Mesendoderm (in vitro differentiated cells): ENCODE measurements around the gene PRAMEF6. TPM values are rescaled to one million over a fixed set of nuclear protein-coding genes. Genes with fewer than 3 reads are reported as not detected.
"Not testable (repeated sequence)": the region's sequence is repeated elsewhere in the genome, so short reads cannot be mapped to it uniquely, and the experiment has no call there.

ENCODE experiments used
- DNase-seq: peaks from one replicate; pipeline ENCODE4 v3.0.0; 2013
- H2AK5ac ChIP-seq: 2 replicates; pipeline ENCODE4 v1.6.1; 2013; ENCODE audit warnings: low read length, inconsistent platforms
- H2BK120ac ChIP-seq: 2 replicates; pipeline ENCODE4 v1.6.1; 2013; ENCODE audit warnings: low read depth, mild to moderate bottlenecking, low read length, moderate library complexity, mixed read lengths
- H2BK15ac ChIP-seq: replicated peaks from 2 replicates; pipeline ENCODE4 v1.6.1; 2013; ENCODE audit warnings: low read depth, mild to moderate bottlenecking, moderate library complexity
- H2BK5ac ChIP-seq: 2 replicates; pipeline ENCODE4 v1.6.1; 2013; ENCODE audit warnings: low read length, inconsistent platforms
- H3K18ac ChIP-seq: 2 replicates; pipeline ENCODE4 v1.6.1; 2013; ENCODE audit warnings: mild to moderate bottlenecking, low read length, mixed read lengths
- H3K23ac ChIP-seq: one replicate; pipeline ENCODE4 v1.6.1; 2013; ENCODE audit warnings: low read length
- H3K27ac ChIP-seq: 2 replicates; pipeline ENCODE4 v1.5.1; 2013; ENCODE audit warnings: low read depth, mild to moderate bottlenecking, inconsistent platforms, low read length, moderate library complexity
- H3K27me3 ChIP-seq: 2 replicates; pipeline ENCODE4 v1.6.1; 2013; ENCODE audit warnings: low read length, control low read depth, mild to moderate bottlenecking, inconsistent platforms; ENCODE audit not compliant: insufficient read depth, poor library complexity
- H3K36me3 ChIP-seq: 2 replicates; pipeline ENCODE4 v1.6.1; 2013; ENCODE audit warnings: low read length, inconsistent platforms; ENCODE audit not compliant: control insufficient read depth, insufficient read depth
- H3K4ac ChIP-seq: one replicate; pipeline ENCODE4 v1.6.1; 2013; ENCODE audit warnings: low read depth, mild to moderate bottlenecking, low read length, moderate library complexity
- H3K4me1 ChIP-seq: 2 replicates; pipeline ENCODE4 v1.6.1; 2013; ENCODE audit warnings: low read depth, low read length, inconsistent platforms; ENCODE audit not compliant: control insufficient read depth
- H3K4me2 ChIP-seq: 2 replicates; pipeline ENCODE4 v1.6.1; 2013; ENCODE audit warnings: low read length
- H3K4me3 ChIP-seq: 2 replicates; pipeline ENCODE4 v1.5.1; 2013; ENCODE audit warnings: mild to moderate bottlenecking, low read length
- H3K56ac ChIP-seq: one replicate; pipeline ENCODE4 v1.6.1; 2013; ENCODE audit warnings: low read length
- H3K79me1 ChIP-seq: 2 replicates; pipeline ENCODE4 v1.6.1; 2013; ENCODE audit warnings: low read length, inconsistent platforms
- H3K79me2 ChIP-seq: 2 replicates; pipeline ENCODE4 v1.6.1; 2013; ENCODE audit warnings: mild to moderate bottlenecking, low read length; ENCODE audit not compliant: control insufficient read depth, insufficient read depth
- H3K9ac ChIP-seq: 2 replicates; pipeline ENCODE4 v1.6.1; 2013; ENCODE audit warnings: low read length, inconsistent platforms
- H4K5ac ChIP-seq: one replicate; pipeline ENCODE4 v1.6.1; 2013; ENCODE audit warnings: low read length
- H4K8ac ChIP-seq: one replicate; pipeline ENCODE4 v1.6.1; 2013; ENCODE audit warnings: low read depth, mild to moderate bottlenecking, control low read depth, low read length, moderate library complexity
- WGBS: extraction: QIAGEN DNeasy Blood & Tissue Kit; methylation state at CpG from one replicate; pipeline ENCODE4 v1.1.7; 2013; ENCODE audit warnings: low lambda C conversion rate, missing lambda C conversion rate; ENCODE audit not compliant: insufficient coverage; ENCODE audit errors: extremely low coverage; 5-methylcytosine and 5-hydroxymethylcytosine counted together
- small RNA-seq: library from polyadenylated mRNA; stranded (forward); fragments of <200 nt; extraction: miRNeasy Mini kit (QIAGEN cat#:217004); gene quantifications from one replicate; pipeline ENCODE3, GENCODE V24; 2013; ENCODE audit not compliant: insufficient read depth

PRAMEF6 gene

DNA sequence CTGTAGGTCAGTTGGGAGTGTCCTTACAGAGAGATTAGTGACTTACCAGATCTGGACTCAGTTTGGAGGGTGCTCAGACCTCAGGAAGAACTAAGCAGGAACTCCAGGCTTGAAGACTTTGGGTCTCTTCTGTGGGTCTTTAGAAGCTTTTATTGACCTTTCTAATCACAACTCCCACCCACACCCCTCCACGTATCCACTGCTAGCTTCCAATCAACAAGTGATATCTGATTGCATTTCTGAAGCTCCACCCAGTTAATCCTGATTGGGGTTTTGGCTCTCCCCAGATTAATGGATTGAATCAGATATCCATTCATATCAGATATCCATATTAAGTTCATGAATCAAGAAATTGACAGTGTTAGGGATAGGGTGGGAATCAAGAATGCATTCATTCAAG lies 49.2 kb downstream of the PRAMEF6 start, which contains the start of gene PRAMEF10:
TSS of gene PRAMEF10 (minus strand) at position 101 of the 400 bp plus-strand sequence. CDS start 2,423 bp downstream, outside the sequence.
- WGBS = no CpG with 5 or more reads among the region's 1 CpG
- H2BK120ac ChIP-seq, H3K4ac ChIP-seq, H3K27ac ChIP-seq, H3K56ac ChIP-seq, DNase-seq, H4K5ac ChIP-seq, H3K27me3 ChIP-seq, H3K79me1 ChIP-seq, H3K79me2 ChIP-seq, H2AK5ac ChIP-seq, H3K18ac ChIP-seq, H3K4me2 ChIP-seq, H2BK5ac ChIP-seq, H3K4me1 ChIP-seq, H3K9ac ChIP-seq, H3K23ac ChIP-seq, H3K4me3 ChIP-seq, H4K8ac ChIP-seq, H3K36me3 ChIP-seq, H2BK15ac ChIP-seq: not testable (repeated sequence)

Small RNA genes within 50 kb of the gene (small RNA-seq; reads per million reads assigned to genes)
- gene RNU6-1072P = not detected
